Skin epidermis (tissue), 12 donors: ENCODE data around the gene RPS3A.
A peak's percentile ranks its signal among the peaks of the same experiment; 100 is the strongest.
"Not testable (repeated sequence)": the region's sequence is repeated elsewhere in the genome, so short reads cannot be mapped to it uniquely, and the experiment has no call there.

Source experiments
- H3K27ac ChIP-seq, 21 experiments: fragments of 200-600 bp; sonication (generic) in 11 of 21; one replicate each; pipeline ENCODE4 v1.5.0; 2020; ENCODE audit warnings: mild to moderate bottlenecking in 3 of 21, inconsistent platforms in 2 of 21, moderate library complexity in 2 of 21
- H3K4me3 ChIP-seq, 7 experiments: fragments of 200-600 bp; sonication (generic) in 2 of 7; one replicate each; pipeline ENCODE4 v1.5.0; 2020; ENCODE audit warnings: inconsistent platforms in 2 of 7, mild to moderate bottlenecking in 2 of 7, moderate library complexity in 1 of 7

Gene RPS3A

GRCh38 chr4:151099229-151099975, at the start of gene RPS3A:
RPS3A (plus strand) TSS chr4:151099628; CDS start chr4:151099653, 25 bp downstream.
- H3K4me3 ChIP-seq: peak within 1 kb of the TSS; percentile 48 to 74 (median 65)
- peak within 1 kb of the TSS; percentile 61 to 98 (median 90) for H3K27ac ChIP-seq

- no peak overlapping the region for H3K27ac ChIP-seq
Measured at GRCh38 chr4:151052785-151053184, 46.6 kb upstream of the RPS3A start.

GRCh38 chr4:151055539-151055938, 43.9 kb upstream of the RPS3A start:
- no peak overlapping the region for H3K27ac ChIP-seq
- H3K4me3 ChIP-seq: no peak overlapping the region

More at GRCh38 chr4:151052785-151053184, 46.6 kb upstream of the RPS3A start:
- no peak overlapping the region for H3K4me3 ChIP-seq

- H3K27ac ChIP-seq, H3K4me3 ChIP-seq: not testable (repeated sequence)
Measured at GRCh38 chr4:151063143-151063542, 36.3 kb upstream of the RPS3A start.

GRCh38 chr4:151067316-151067970, 32.0 kb upstream of the RPS3A start:
- no peak overlapping the region for H3K27ac ChIP-seq
- H3K4me3 ChIP-seq: no peak overlapping the region

- Histone ChIP-seq H3K27ac (no peak overlapping the region), H3K4me3 (no peak overlapping the region)
Measured at GRCh38 chr4:151074416-151074916, 25.0 kb upstream of the RPS3A start.

GRCh38 chr4:151077978-151078377, 21.4 kb upstream of the RPS3A start:
- not testable (repeated sequence) for H3K27ac ChIP-seq, H3K4me3 ChIP-seq

GRCh38 chr4:151087467-151087866, 12.0 kb upstream of the RPS3A start:
- no peak overlapping the region for H3K27ac ChIP-seq
- no peak overlapping the region for H3K4me3 ChIP-seq

- Histone ChIP-seq H3K4me3 (no peak overlapping the region), H3K27ac (no peak overlapping the region)
Measured at GRCh38 chr4:151091047-151091446, 8.4 kb upstream of the RPS3A start.

- no peak overlapping the region for H3K27ac ChIP-seq
- no peak overlapping the region for H3K4me3 ChIP-seq
Measured at GRCh38 chr4:151092488-151092887, 6.9 kb upstream of the RPS3A start.

- H3K4me3 ChIP-seq: no peak overlapping the region
- no peak overlapping the region for H3K27ac ChIP-seq
Measured at GRCh38 chr4:151093203-151093602, 6.2 kb upstream of the RPS3A start.

- H3K27ac ChIP-seq: no peak overlapping the region
- no peak overlapping the region for H3K4me3 ChIP-seq
Measured at GRCh38 chr4:151094290-151094751, 5.1 kb upstream of the RPS3A start.

- no peak overlapping the region for H3K4me3 ChIP-seq
- H3K27ac ChIP-seq: peak overlapping the region in 1 of 21 experiments; percentile 11
Measured at GRCh38 chr4:151095142-151095541, 4.3 kb upstream of the RPS3A start.

- peak overlapping the region in 6 of 21 experiments; percentile 17 to 89 (median 52) for H3K27ac ChIP-seq
- H3K4me3 ChIP-seq: no peak overlapping the region
Measured at GRCh38 chr4:151097759-151098158, 1.7 kb upstream of the RPS3A start.

- peak overlapping the region; percentile 48 to 74 (median 65) for H3K4me3 ChIP-seq
- H3K27ac ChIP-seq: peak overlapping the region in 19 of 21 experiments; percentile 31 to 96 (median 82)
Measured at GRCh38 chr4:151098979-151099228, 524 bp upstream of the RPS3A start.

GRCh38 chr4:151099976-151100417, 569 bp downstream of the RPS3A start:
- Histone ChIP-seq H3K4me3 (peak overlapping the region; percentile 48 to 74 (median 65)), H3K27ac (peak overlapping the region; percentile 61 to 98 (median 90))

GRCh38 chr4:151100531-151100930, 1.1 kb downstream of the RPS3A start:
- peak overlapping the region; percentile 48 to 74 (median 65) for H3K4me3 ChIP-seq
- H3K27ac ChIP-seq: peak overlapping the region in 13 of 21 experiments; percentile 80 to 98 (median 93)

GRCh38 chr4:151103758-151104157, 4.3 kb downstream of the RPS3A start:
- Histone ChIP-seq H3K27ac (no peak overlapping the region), H3K4me3 (no peak overlapping the region)

GRCh38 chr4:151104621-151105020, 5.2 kb downstream of the RPS3A start:
- H3K27ac ChIP-seq: no peak overlapping the region
- H3K4me3 ChIP-seq: no peak overlapping the region

GRCh38 chr4:151105454-151106032, 6.1 kb downstream of the RPS3A start:
- Histone ChIP-seq H3K27ac (no peak overlapping the region), H3K4me3 (no peak overlapping the region)

GRCh38 chr4:151107063-151107462, 7.6 kb downstream of the RPS3A start:
- H3K4me3 ChIP-seq: no peak overlapping the region
- no peak overlapping the region for H3K27ac ChIP-seq
